ENCODE results near the gene SPHK2. TPM values are rescaled to one million over a fixed set of nuclear protein-coding genes. Genes with fewer than 3 reads are reported as not detected.

SPHK2 gene
- total and polyA plus RNA-seq, 2 experiments from 2014 or later = 18.3 to 50.3 TPM

- Histone ChIP-seq H3K27me3 (ENCODE audit: insufficient read depth) (no peaks in the 10 kb centered on the region), H2AFZ (peak overlapping the region; percentile 52; the same call in 1 of the 2 replicates), H3K36me3 (ENCODE audit: insufficient read depth) (no peaks in the 10 kb centered on the region), H3K4me2 (no peak overlapping the region), H3K9me2 (ENCODE audit: insufficient read depth) (no peaks in the 10 kb centered on the region), H3F3A (replicated peaks; ENCODE audit: low read depth) (no peaks in the 10 kb centered on the region), H3K4me1 (ENCODE audit: insufficient read depth) (peaks cover 8% of the 10 kb centered on the region; the same call in 1 of the 2 replicates), H4K20me1 (replicated peaks; ENCODE audit: insufficient read depth) (no peaks in the 10 kb centered on the region), H3K79me2 (replicated peaks; ENCODE audit: insufficient read depth) (no peaks in the 10 kb centered on the region), H3K4me3 (no peak overlapping the region), H3K27ac (ENCODE audit: low read depth) (no peak overlapping the region)
- H3K27me3 Mint-ChIP-seq (ENCODE audit: insufficient read depth, low read depth, poor library complexity) = peaks cover 24% of the 10 kb centered on the region
- H3K27ac Mint-ChIP-seq = no peak overlapping the region
- TF ChIP-seq NANOG (IDR thresholded peaks at IDR 0.05; ENCODE audit: borderline replicate concordance) (no peak), EZH2phosphoT487 (IDR thresholded peaks at IDR 0.05; ENCODE audit: unreplicated experiment) (no peak), ZNF114 (CRISPR knock-in tag; IDR thresholded peaks at IDR 0.05) (no peak), ETS1 (IDR thresholded peaks at IDR 0.05) (no peak), ZNF462 (CRISPR knock-in tag; IDR thresholded peaks at IDR 0.05) (no peak), POLR2AphosphoS5 (IDR thresholded peaks at IDR 0.05; ENCODE audit: low read depth) (no peak), EZH2 (IDR thresholded peaks at IDR 0.05; ENCODE audit: low read depth, unreplicated experiment) (no peak), REST (IDR thresholded peaks at IDR 0.05; ENCODE audit: unreplicated experiment) (no peak), STAT1 (IDR thresholded peaks at IDR 0.05; ENCODE audit: unreplicated experiment) (no peak), ZNF331 (CRISPR knock-in tag; IDR thresholded peaks at IDR 0.05; ENCODE audit: low read depth) (no peak), CREB1 (CRISPR knock-in tag; IDR thresholded peaks at IDR 0.05; ENCODE audit: low read depth) (no peak), JUNB (IDR thresholded peaks at IDR 0.05; ENCODE audit: unreplicated experiment) (no peak), CTCF (conservative IDR thresholded peaks at IDR 0.05; ENCODE audit: low read depth in 2 of 2) (no peak)
- H3K4me1 Mint-ChIP-seq = peaks cover 16% of the 10 kb centered on the region
- H3K4me3 Mint-ChIP-seq = no peak overlapping the region
- no peaks in the 10 kb centered on the region for H3K9me3 Mint-ChIP-seq
- ATAC-seq = no peak
- no peaks in the 10 kb centered on the region for H3K36me3 Mint-ChIP-seq (ENCODE audit: low read depth)
- DNase-seq (ENCODE audit: low spot score) = no peak
Observed at GRCh38 chr19:48575931-48576622, 43.2 kb upstream of the SPHK2 start.

Data from GM23338 (cell line).